GM12874 (cell line): ENCODE measurements around the gene HENMT1.

Experiments
- CTCF ChIP-seq: IDR thresholded peaks from 2 replicates; pipeline ENCODE4 v1.5.1; 2011; ENCODE audit warnings: low read depth, mild to moderate bottlenecking, control low read depth, low read length, moderate library complexity; ENCODE audit not compliant: insufficient read depth

The HENMT1 gene

GRCh38 chr1:108665771-108666170, 4.9 kb upstream of the HENMT1 start:
- TF ChIP-seq CTCF, result no peak

- TF ChIP-seq CTCF, result no peak
These were observed 4.2 kb upstream of the HENMT1 start for GRCh38 chr1:108665067-108665466.

- no peak for TF ChIP-seq CTCF
These were observed 3.6 kb upstream of the HENMT1 start for GRCh38 chr1:108664481-108664880.

GRCh38 chr1:108663074-108663473, 2.2 kb upstream of the HENMT1 start:
- no peak for TF ChIP-seq CTCF

GRCh38 chr1:108657356-108658080, 3.4 kb downstream of the HENMT1 start:
- TF ChIP-seq CTCF, result no peak

- TF ChIP-seq CTCF, result no peak
These were observed 7.3 kb downstream of the HENMT1 start for GRCh38 chr1:108653431-108654105.

GRCh38 chr1:108646648-108647269, 14.1 kb downstream of the HENMT1 start:
- TF ChIP-seq CTCF, result no peak
